Endothelial cell of umbilical vein (primary cell): Measurements from ENCODE around the gene KAT2B. TPM values are rescaled to one million over a fixed set of nuclear protein-coding genes. Genes with fewer than 3 reads are reported as not detected.
A peak's percentile ranks its signal among the peaks of the same experiment; 100 is the strongest.

Experiments used
- BruUV-seq: library from RNA; stranded (reverse); fragments of 400-500 nt; replicated peaks from 2 replicates; lab custom pipeline; 2021; lab: Mats Ljungman, UMichigan
- CTCF ChIA-PET: fragments of 300-600, 350-600 bp; sonication (Branson Sonifier 250); formaldehyde crosslinking; loops from one replicate; lab custom pipeline; 2021; ENCODE audit warnings: antibody characterized with exemption, inconsistent platforms; lab: Charles Lee
- POLR2A ChIA-PET: fragments of 300-600, 350-600 bp; sonication (Branson Sonifier 250); formaldehyde crosslinking; loops from one replicate; lab custom pipeline; 2021; ENCODE audit warnings: antibody characterized with exemption, inconsistent platforms; lab: Charles Lee
- DNase-seq: peaks from one replicate; pipeline ENCODE4 v3.0.0-alpha.2; 2011; ENCODE audit warnings: low read depth, low spot score
- FAIRE-seq: peaks from 2 replicates; lab custom pipeline; 2011; peaks lifted over from hg19 to GRCh38; lab: Jason Lieb, UNC
- H2AFZ ChIP-seq: 2 replicates; pipeline ENCODE4 v1.6.0; 2012; ENCODE audit warnings: low read depth, low read length, control low read depth, inconsistent platforms
- H3K27ac ChIP-seq: 2 replicates; pipeline ENCODE4 v1.5.1; 2011; ENCODE audit warnings: low read depth, mild to moderate bottlenecking, control low read depth, low read length, moderate library complexity; ENCODE audit not compliant: insufficient read depth
- H3K27me3 ChIP-seq, 2 experiments: 2 replicates each; pipeline versions ENCODE4 v1.6.0 to v1.6.1; 2011; ENCODE audit warnings: low read length in 2 of 2, mixed read lengths in 1 of 2; ENCODE audit not compliant: control insufficient read depth in 2 of 2, insufficient read depth in 2 of 2
- H3K36me3 ChIP-seq, 2 experiments: 2 replicates in 1 of 2; 3 replicates in 1 of 2; pipeline ENCODE4 v1.5.1; 2011; ENCODE audit warnings: low read length in 2 of 2, mild to moderate bottlenecking in 1 of 2, moderate library complexity in 1 of 2; ENCODE audit not compliant: control insufficient read depth in 2 of 2, insufficient read depth in 2 of 2; ENCODE audit errors: extremely low read depth in 1 of 2
- H3K4me1 ChIP-seq: 3 replicates; pipeline ENCODE4 v1.5.1; 2011; ENCODE audit warnings: mild to moderate bottlenecking, low read length; ENCODE audit not compliant: control insufficient read depth, insufficient read depth; ENCODE audit errors: extremely low read depth
- H3K4me2 ChIP-seq: 2 replicates; pipeline ENCODE4 v1.6.1; 2011; ENCODE audit warnings: low read length, control low read depth, mixed read lengths; ENCODE audit not compliant: insufficient read depth
- H3K4me3 ChIP-seq, 3 experiments: fragments of 200-600 bp in 1 of 3; sonication (generic), shearing (Covaris generic) in 1 of 3; replicated peaks in 1 of 3; 2 replicates each; pipeline ENCODE4 v1.5.1; 2011 to 2016; ENCODE audit warnings: control low read depth in 3 of 3, low read length in 3 of 3, mild to moderate bottlenecking in 2 of 3, inconsistent platforms in 1 of 3, low read depth in 1 of 3, moderate library complexity in 1 of 3; ENCODE audit not compliant: insufficient read depth in 1 of 3
- H3K79me2 ChIP-seq: 2 replicates; pipeline ENCODE4 v1.6.0; 2012; ENCODE audit warnings: low read length, inconsistent platforms; ENCODE audit not compliant: control insufficient read depth, insufficient read depth
- H3K9ac ChIP-seq: replicated peaks from 2 replicates; pipeline ENCODE3; 2011; ENCODE audit warnings: low read length, control low read depth; ENCODE audit not compliant: insufficient read depth; ENCODE audit errors: extremely low read depth
- H3K9me1 ChIP-seq: replicated peaks from 3 replicates; pipeline ENCODE4 v1.6.0; 2011; ENCODE audit warnings: mild to moderate bottlenecking, low read length; ENCODE audit not compliant: control insufficient read depth, insufficient read depth; ENCODE audit errors: extremely low read depth
- H3K9me3 ChIP-seq: replicated peaks from 2 replicates; pipeline ENCODE4 v1.5.1; 2012; ENCODE audit warnings: low read length, inconsistent platforms; ENCODE audit not compliant: control insufficient read depth, insufficient read depth
- H4K20me1 ChIP-seq: replicated peaks from 2 replicates; pipeline ENCODE3; 2011; ENCODE audit warnings: mild to moderate bottlenecking, low read length; ENCODE audit not compliant: control insufficient read depth, insufficient read depth; ENCODE audit errors: extremely low read depth
- CTCF ChIP-seq, 2 donors: IDR thresholded peaks; 1 replicate in 1 of 2; 2 replicates in 1 of 2; pipeline ENCODE4 v1.5.1; 2011; ENCODE audit warnings: low read length in 2 of 2, mild to moderate bottlenecking in 2 of 2, moderate library complexity in 2 of 2, control low read depth in 1 of 2, inconsistent platforms in 1 of 2, low read depth in 1 of 2; ENCODE audit not compliant: insufficient read depth in 1 of 2; ENCODE audit errors: extremely low read depth in 1 of 2
- EZH2 ChIP-seq: IDR thresholded peaks from 2 replicates; pipeline ENCODE4 v1.6.1; 2012; ENCODE audit warnings: borderline replicate concordance, low read depth, mild to moderate bottlenecking, moderate library complexity, low read length, inconsistent platforms; ENCODE audit not compliant: severe bottlenecking
- FOS ChIP-seq: IDR thresholded peaks from 2 replicates; pipeline ENCODE4 v1.6.1; 2011; ENCODE audit warnings: mild to moderate bottlenecking, low read length, moderate library complexity, borderline replicate concordance; ENCODE audit not compliant: insufficient read depth
- GATA2 ChIP-seq: IDR thresholded peaks from 2 replicates; pipeline ENCODE4 v1.7.0; 2011; ENCODE audit warnings: low read depth, mild to moderate bottlenecking, moderate library complexity, mixed read lengths, low read length; ENCODE audit not compliant: insufficient read length, insufficient read depth
- JUN ChIP-seq: IDR thresholded peaks from 2 replicates; pipeline ENCODE4 v1.6.1; 2011; ENCODE audit warnings: borderline replicate concordance, low read depth; ENCODE audit not compliant: insufficient read length, insufficient read depth
- MAX ChIP-seq: IDR thresholded peaks from 2 replicates; pipeline ENCODE4 v1.6.1; 2011; ENCODE audit not compliant: insufficient read depth, insufficient read length
- MYC ChIP-seq: IDR thresholded peaks from one replicate; pipeline ENCODE4 v1.6.1; 2011; ENCODE audit warnings: mild to moderate bottlenecking, low read depth, low read length
- POLR2A ChIP-seq: IDR thresholded peaks from 2 replicates; pipeline ENCODE4 v1.6.1; 2012; ENCODE audit warnings: low read depth, mild to moderate bottlenecking, control low read depth, low read length
- POLR2AphosphoS5 ChIP-seq: IDR thresholded peaks from 2 replicates; pipeline ENCODE4 v1.6.1; 2012; ENCODE audit warnings: low read depth, mild to moderate bottlenecking, control low read depth, low read length, moderate library complexity; ENCODE audit not compliant: insufficient read depth
- dilution Hi-C: fragments of 300-500 bp; cut with MboI; formaldehyde crosslinking; loops from one replicate; pipeline ENCODE4 v1.15.0; 2019; ENCODE audit warnings: low sequenced_read_pairs; ENCODE audit not compliant: extremely low pct_ligation_motif_present
- intact Hi-C: fragments of 100-400 bp; cut with micrococcal nuclease; formaldehyde crosslinking; loops from one replicate; pipeline ENCODE4 v1.10.0; 2022
- polyA plus RNA-seq, 4 experiments: library from polyadenylated mRNA; depleted of rRNA in 3 of 4; stranded (reverse) in 3 of 4; unstranded in 1 of 4; fragments of >200 nt; gene quantifications; 2 replicates each; pipeline versions ENCODE4 v1.2.1 to v1.2.3, GENCODE V29; 2011 to 2012; ENCODE audit warnings: missing spikeins in 1 of 4
- total RNA-seq: library from RNA; stranded (reverse); gene quantifications from 2 replicates; pipeline ENCODE4 v1.2.3, GENCODE V29; 2021

Gene KAT2B
- total and polyA plus RNA-seq, 2 donors (not counting 3 experiments of a cell fraction or from before 2014, with no cell fraction given) = 2.6 to 11.0 TPM

GRCh38 chr3:20182206-20182605 lies 142.0 kb downstream of the KAT2B start:
- no peaks in the 10 kb centered on the region for H3K9me3 ChIP-seq
- H4K20me1 ChIP-seq = no peaks in the 10 kb centered on the region
- no TSS peak for BruUV-seq
- peaks cover 20% of the 10 kb centered on the region for H3K4me1 ChIP-seq
- H3K36me3 ChIP-seq = peaks cover 0 to 2% of the 10 kb centered on the region in 2 experiments
- dilution Hi-C loops = no loop called here
- H3K9ac ChIP-seq = no peak overlapping the region
- FAIRE-seq = no peak
- TF ChIP-seq POLR2AphosphoS5 (no peak), CTCF (IDR thresholded peaks at IDR 0.05; ENCODE audit: extremely low read depth in 1 of 2, insufficient read depth in 1 of 2, low read depth in 1 of 2, low read length in 2 of 2) (no peak), JUN (no peak), POLR2A (no peak), MYC (no peak), EZH2 (no peak), MAX (no peak), FOS (no peak), GATA2 (no peak)
- no peak overlapping the region for H3K27ac ChIP-seq
- no peaks in the 10 kb centered on the region for H3K9me1 ChIP-seq
- peaks cover 24% of the 10 kb centered on the region for H3K79me2 ChIP-seq
- no peak overlapping the region for H3K4me3 ChIP-seq
- H3K4me2 ChIP-seq = no peak overlapping the region
- peak; percentile 52 for DNase-seq
- POLR2A ChIA-PET = interaction anchor here (0.7 kb wide), 1 partner anchor 141 kb away, joined by 5 read pairs; no protein-coding TSS in a partner anchor
- H2AFZ ChIP-seq = no peak overlapping the region
- no peaks in the 10 kb centered on the region for H3K27me3 ChIP-seq
- CTCF ChIA-PET = interaction anchor here (0.8 to 1.5 kb wide), 3 partner anchors 8 to 296 kb away, joined by 3 to 4 read pairs (median 4); no protein-coding TSS in a partner anchor
- intact Hi-C loops = no loop called here
